HG03469 (cell line): ENCODE data around the gene CD300LB.

Experiments
- ATAC-seq: cut with Tn5 transposase; IDR thresholded peaks from one replicate; pipeline ENCODE4 v1.9.1; 2021; ENCODE audit warnings: mild to moderate bottlenecking, moderate library complexity, moderate number of reproducible peaks; ENCODE audit not compliant: unreplicated experiment

Gene CD300LB

GRCh38 chr17:74550602-74551001 is 19.3 kb upstream of the CD300LB start:
- ATAC-seq = no peak

DNA sequence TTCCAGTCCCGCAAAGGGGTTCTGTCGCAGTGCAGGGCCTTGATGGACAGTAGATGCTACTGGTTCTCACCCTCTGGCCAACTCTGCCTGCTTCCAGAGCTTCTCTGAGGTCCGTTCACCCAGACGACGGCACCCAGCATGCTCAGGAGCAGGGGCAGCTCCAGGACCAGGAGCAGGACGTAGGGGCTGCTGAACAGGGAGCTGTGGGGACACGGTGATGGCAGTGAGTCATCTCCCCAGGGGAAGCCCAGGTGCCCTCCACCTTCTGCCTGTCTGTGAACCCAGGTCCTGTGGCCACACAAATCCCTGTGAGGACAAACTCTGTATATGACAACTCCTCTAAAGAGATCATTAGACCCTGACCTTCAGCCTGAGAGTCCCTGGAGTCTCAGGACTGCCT is 18.1 kb upstream of the CD300LB start:
- ATAC-seq = no peak

- no peak for ATAC-seq
These were observed 16.5 kb upstream of the CD300LB start for GRCh38 chr17:74547736-74548135.

DNA sequence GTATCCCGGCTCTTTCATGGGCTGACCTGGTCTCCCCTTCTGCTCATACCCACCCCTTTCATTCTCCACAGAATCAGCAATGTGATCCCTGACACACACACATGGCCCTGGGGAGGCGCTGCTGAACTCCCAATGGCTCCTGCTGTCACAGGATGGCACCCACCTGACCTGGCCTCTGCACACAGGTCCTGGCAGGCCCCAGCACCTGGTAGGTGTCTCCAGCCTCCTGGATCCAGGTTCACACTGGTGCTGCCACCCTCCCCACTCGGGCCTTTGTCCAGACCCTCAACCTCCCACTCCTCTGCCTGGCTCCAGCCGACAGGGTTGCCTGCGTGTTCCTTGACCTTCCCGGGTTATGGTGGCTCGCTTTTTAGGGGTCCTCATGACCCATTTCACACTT is 16.0 kb upstream of the CD300LB start:
- no peak for ATAC-seq

DNA sequence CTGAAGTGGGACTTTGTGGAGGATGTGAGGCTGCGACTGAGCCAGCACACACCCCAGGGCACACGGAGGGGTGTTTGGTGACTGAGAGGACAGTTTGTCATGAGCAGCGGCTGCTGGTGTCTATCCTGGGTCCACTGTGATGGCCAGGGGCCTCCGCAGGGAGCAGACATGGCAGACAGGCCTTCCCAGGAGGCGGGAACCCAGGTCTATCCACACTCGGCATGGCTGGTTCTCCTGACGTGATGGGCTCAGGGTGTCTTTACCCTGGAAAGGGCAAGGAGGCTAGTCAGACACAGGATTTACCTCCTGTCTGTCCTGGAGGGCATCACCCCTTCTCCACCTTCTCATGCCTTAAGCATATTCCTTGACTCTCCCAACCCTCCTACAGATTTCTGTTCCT is 15.3 kb upstream of the CD300LB start:
- ATAC-seq = no peak

DNA sequence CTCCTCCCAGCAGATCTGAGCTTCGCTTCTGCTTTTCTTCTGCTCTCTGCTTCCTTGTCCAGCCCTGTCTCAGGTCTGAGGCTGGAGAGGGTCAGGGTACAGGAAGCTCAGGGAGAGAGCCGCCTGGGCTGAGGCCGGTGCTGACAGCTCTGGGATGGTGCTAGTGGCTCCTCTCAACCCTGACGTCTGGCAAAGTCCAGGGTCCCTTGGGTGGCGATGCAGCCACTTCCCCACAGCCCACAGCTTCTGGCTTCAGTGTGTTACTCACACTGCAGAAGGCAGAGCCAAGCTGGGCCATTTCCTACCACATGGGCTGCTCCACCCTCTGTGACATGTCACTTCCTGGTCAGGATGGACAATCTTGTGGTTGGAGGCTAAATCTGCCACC is 14.6 kb upstream of the CD300LB start, which contains the start of gene CD300C:
CD300C (minus strand) TSS at position 273 of the 388 bp plus-strand sequence. CDS start 333 bp downstream, outside the sequence.
- no peak for ATAC-seq

DNA sequence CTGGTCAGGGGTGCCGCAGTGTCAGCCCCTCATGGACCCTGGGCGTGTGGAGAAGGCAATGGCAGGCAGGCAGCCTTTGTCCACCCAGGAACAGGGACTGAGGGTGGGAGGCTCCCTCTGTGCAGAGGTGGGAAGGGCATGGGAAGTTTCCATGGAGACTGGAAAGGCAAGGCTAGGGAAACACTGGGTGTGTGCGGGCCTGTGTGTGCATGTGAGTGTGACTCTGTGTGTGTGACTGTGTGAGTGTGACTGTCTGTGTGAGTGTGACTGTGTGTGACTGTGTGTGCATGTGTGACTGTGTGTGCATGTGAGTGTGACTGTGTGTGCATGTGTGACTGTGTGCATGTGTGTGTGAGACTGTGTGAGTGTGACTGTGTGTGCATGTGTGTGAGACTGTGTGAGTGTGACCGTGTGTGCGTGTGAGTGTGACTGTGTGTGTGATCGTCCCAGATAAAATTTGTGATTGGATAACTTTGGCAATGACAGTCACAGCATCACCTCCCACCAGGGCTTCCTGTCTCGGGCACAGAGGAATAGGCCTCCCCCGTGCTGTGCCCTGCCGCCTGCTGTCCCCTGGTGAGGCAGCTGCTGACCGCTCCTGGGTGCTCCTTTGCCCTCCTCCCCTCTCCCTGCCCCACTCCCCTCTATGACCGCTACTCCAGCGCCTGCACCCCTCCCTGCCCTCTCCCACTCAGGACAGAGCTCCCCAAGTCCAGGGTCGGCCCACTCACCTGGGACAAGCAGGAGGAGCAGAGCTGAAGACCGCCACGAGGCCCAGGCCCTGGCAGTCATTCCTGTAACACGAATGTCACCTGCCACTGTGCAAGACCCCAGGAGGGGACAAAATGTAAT is 13.9 kb upstream of the CD300LB start:
- no peak for ATAC-seq

GRCh38 chr17:74543891-74544760 is 12.9 kb upstream of the CD300LB start:
- ATAC-seq = no peak

- no peak for ATAC-seq
These were observed 12.1 kb upstream of the CD300LB start for GRCh38 chr17:74543406-74543805.

- no peak for ATAC-seq
These were observed 11.6 kb upstream of the CD300LB start for GRCh38 chr17:74542727-74543383.

GRCh38 chr17:74542166-74542565 is 10.9 kb upstream of the CD300LB start:
- ATAC-seq = no peak

DNA sequence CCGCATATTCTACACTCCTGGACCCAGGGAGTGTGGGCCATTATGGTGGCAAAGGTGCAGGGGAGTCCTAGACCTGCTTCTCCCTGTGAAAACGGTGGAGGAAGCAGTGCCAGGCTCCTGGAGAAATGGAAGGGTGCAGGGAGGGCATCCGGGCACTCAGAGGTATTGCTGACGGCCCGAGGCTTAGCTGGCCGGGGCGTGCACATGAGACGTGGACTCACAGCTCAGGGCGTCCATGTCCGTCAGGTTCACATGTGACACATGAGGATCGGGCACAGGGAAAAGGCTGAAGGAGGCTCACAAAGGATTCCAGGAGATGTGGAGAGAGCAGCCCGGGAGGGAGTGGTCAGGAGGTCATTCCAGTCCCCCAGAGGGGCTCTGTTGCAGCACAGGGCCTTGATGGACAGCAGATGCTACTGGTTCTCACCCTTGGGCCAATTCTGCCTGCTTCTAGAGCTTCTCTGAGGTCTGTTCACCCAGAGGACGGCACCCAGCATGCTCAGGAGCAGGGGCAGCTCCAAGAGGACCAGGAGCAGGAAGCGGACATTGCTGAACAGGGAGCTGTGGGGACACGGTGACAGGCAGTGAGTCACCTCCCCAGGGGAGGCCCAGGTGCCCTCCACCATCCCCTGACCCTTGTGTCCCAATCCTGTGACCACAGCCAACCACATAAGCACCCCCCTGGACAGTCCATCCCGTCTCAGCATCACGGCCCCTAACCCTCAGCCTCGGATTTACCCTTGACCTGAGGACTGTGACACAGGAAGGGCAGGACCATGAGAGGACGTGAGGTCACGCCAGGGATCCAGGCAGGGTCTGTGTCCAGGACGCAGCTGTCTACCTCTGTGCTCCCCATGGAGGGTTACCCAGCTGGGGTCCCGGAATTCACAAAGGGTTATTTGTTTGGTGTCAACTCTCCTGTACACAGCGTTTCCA is 10.2 kb upstream of the CD300LB start:
- no peak for ATAC-seq

DNA sequence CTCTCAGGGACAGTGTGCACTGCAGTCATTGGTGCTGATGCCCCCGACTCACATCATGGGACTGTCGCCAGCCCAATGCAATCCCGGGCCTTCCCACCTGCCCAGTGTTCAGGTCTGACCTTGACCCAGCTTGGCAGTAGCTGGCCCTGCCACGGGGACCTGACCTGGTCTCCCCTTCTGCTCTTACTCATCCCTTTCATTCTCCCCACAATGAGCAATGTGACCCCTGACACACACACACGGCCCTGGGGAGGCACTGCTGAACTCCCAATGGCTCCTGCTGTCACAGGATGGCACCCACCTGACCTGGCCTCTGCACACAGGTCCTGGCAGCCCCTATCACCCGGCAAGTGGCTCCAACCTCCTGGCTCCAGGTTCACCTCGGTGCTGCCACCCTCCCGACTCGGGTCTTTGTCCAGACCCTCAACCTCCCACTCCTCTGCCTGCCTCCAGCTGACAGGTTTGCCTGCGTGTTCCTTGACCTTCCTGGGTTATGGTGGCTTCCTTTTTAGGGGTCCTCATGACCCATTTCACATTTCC is 8.1 kb upstream of the CD300LB start:
- ATAC-seq = no peak

- no peak for ATAC-seq
These were observed 5.6 kb upstream of the CD300LB start for GRCh38 chr17:74536890-74537289.

DNA sequence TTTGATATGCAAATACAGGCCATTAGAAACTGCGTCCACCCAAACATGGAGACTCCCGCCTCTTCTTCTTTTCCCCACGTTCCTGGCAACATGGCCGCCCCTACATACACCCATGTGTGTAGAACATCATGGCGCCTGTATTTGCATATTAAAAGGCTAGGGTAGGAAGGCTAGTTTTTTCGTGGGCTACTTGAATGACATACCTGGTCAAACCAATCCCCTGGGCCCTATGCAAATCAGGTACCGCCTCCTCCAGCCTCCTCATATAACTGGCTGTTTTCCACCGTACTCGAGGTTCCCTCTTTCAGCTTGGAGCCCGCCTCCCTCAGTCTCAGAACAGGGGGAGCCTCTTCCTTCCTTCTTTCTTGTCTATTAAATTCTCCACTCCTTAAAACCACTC is 840 bp upstream of the CD300LB start:
- ATAC-seq = no peak

DNA sequence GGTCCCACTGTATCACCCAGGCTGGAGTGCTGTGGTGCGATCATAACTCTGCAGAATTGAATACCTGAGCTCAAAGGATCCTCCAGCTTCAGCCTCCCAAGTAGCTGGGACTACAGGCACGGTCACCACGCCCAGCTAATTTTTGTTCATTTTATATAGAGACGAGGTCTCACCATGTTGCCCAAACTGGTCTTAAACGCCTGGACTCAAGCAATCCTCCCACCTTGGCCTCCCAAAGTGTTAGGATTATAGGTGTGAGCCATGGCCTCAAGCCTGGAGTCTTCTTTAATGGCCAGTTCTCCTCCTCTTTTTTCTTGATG is 484 bp downstream of the CD300LB start:
- no peak for ATAC-seq

DNA sequence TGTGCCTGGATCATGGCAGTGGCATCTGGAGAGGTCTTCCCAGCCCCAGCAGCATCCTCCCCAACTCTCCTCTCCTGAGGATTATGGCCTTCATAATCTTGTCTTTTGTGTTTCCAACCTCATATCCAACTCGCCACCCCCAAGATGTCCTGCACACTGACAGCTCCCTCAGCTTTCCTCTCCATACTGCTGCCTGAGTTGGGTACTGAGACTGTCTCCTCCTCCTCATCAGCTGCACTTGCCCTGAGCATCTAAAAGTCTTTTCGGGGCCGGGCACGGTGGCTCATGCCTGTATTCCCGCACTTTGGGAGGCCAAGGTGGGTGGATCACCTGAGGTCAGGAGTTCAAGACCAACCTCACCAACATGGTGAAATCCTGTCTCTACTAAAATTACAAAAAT is 2.0 kb downstream of the CD300LB start:
- ATAC-seq = no peak

DNA sequence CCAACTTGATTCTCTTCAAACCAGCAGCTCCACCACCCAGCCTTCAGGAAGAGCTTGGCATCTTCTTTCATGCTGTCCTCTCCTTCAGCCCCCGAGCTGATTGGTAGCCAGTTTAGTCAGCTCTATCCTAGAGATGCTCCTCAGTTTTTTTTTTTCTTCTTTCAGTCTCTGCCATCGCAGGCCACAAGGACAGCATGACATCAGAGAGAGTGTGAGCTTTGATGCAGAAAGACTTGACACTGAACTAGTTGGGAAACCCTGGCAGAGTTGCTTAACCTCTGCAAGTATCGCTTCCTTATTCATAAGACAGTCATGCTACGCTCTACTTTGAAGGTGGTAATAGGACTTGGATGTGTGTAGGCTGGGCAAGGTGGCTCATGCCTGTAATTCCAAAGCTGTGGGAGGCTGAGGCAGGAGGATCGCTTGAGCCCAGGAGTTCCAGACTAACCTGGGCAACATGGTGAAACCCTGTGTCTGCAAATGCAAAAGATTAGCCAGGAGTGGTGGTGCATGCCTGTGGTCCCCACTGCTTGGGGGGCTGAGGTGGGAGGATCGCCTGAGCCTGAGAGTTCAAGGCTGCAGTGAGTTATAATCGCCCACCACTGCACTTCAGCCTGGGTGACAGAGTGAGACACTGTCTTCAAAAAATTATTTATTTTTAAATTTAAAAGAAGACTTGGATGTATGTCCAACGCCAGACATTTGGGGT is 2.6 kb downstream of the CD300LB start:
- peak; percentile 74 for ATAC-seq

DNA sequence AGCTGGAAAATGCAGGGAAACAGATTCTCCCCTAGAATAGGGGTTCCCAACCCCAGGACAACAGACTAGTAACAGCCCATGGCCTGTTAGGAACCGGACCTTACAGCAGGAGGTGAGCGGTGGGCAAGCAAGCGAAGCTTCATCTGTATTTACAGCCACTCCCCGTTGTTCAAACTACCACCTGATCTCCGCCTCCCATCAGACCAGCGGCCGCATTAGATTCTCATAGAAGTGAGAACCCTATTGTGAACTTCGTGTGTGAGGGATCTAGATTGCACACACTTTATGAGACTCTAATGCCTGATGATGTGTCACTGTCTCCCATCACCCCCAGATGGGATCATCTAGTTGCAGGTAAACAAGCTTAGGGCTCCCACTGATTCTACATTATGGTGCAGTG is 3.5 kb downstream of the CD300LB start:
- no peak for ATAC-seq

- no peak for ATAC-seq
These were observed 4.2 kb downstream of the CD300LB start for GRCh38 chr17:74527081-74527480.
